ENCODE results near the gene GATA3.

GATA3 gene

DNA sequence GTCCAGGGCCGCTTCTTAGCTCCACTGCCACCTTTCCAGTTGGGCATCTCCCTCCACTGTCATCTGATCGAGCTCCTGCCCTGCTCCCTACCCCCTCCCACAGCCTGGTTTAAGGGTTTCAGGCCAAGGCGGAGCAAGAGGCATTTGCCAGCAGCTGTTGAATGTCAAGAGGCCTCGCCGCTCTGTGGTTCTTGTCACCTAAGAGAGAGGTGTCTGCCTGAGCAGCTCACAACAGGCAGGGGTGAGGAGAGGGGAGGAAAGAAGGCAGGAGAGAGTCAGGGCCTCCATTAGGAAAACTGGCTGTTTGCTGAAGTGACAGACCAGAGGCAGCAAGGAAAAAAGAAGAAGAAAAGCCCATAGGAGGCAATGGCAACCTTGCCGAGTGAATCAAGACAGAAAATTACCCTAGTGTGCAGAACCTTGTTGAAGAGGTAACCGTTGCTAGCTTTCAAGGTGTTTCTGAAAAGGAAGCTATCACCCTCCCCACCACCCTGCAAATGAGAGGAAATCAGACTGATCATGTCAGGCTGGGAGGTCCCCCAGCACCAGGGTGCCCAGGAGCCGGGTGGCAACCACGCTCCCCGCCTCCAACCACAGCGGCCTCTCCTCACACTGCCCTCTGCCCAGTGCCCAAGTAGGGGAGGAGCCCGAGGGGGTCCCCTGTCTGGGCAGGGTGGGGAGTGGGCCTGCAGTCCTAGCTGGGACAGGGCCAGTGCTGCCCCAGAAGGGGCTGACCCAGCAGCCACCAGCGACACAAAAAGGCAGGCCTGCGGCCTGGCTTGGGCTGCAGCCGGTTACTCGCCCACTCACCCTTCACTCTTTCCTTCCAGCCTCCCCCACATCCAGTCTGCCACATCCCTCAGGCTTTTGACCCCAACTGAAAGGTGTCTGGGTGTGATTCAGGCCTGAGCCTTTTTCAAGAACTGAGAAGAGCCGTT is 7.1 kb downstream of the GATA3 start:
- no peaks in the 10 kb centered on the region for H3K9me3 ChIP-seq (ENCODE audit: severe bottlenecking)
- H3K27me3 ChIP-seq (ENCODE audit: insufficient read depth, poor library complexity, severe bottlenecking): no peaks in the 10 kb centered on the region
- H3K4me1 ChIP-seq (ENCODE audit: insufficient read depth, poor library complexity, severe bottlenecking): peaks cover 8% of the 10 kb centered on the region
- no peak overlapping the region for H3K27ac ChIP-seq (ENCODE audit: poor library complexity, severe bottlenecking)
- peaks cover 59% of the 10 kb centered on the region for H3K36me3 ChIP-seq (ENCODE audit: low read depth)
- no peak for DNase-seq (ENCODE audit: low spot score)
- TF ChIP-seq, protein P1, sequence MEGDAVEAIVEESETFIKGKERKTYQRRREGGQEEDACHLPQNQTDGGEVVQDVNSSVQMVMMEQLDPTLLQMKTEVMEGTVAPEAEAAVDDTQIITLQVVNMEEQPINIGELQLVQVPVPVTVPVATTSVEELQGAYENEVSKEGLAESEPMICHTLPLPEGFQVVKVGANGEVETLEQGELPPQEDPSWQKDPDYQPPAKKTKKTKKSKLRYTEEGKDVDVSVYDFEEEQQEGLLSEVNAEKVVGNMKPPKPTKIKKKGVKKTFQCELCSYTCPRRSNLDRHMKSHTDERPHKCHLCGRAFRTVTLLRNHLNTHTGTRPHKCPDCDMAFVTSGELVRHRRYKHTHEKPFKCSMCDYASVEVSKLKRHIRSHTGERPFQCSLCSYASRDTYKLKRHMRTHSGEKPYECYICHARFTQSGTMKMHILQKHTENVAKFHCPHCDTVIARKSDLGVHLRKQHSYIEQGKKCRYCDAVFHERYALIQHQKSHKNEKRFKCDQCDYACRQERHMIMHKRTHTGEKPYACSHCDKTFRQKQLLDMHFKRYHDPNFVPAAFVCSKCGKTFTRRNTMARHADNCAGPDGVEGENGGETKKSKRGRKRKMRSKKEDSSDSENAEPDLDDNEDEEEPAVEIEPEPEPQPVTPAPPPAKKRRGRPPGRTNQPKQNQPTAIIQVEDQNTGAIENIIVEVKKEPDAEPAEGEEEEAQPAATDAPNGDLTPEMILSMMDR (IDR thresholded peaks at IDR 0.05; ENCODE audit: poor library complexity, severe bottlenecking): no peak
- H3K4me3 ChIP-seq (ENCODE audit: severe bottlenecking): no peak overlapping the region
- no peak for ATAC-seq (ENCODE audit: low read depth)

DNA sequence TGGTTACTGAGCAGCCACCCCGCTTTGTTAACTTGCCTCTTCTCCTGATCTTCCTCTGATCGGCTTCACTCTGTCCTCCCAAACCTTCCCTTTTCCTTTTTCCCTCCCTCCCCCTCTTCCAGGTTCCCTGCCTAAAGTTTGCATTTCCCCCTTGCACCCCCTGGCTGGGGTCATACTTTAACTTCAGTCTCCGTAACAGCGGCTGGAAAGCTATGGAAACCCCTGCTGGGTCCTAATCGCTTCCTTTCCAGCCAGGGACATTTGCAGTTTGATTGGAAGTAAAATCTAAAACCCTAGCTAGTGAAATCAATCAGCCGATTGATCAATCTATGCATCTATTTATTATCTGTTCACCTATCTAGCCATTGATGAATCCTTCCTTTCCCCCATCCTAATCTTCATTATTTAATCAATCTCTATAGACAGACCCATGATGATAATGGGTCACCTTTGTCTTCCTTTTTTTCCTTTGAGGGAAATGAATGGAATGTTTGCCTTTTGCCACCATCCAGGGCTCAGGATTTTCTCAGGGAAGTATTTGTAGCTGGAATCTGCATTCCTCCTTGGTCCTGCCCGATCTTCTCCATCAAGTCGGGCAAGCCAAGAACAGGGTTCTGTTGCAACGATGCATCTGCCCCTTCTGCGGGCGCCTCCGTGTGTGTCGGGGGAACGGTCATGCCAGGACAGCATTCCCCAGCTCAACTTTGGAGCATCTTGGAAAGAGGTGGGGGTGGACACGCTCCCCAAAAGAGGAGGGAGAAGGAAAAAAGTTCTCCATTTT is 8.8 kb downstream of the GATA3 start:
- H3K4me1 ChIP-seq (ENCODE audit: insufficient read depth, poor library complexity, severe bottlenecking): peaks cover 8% of the 10 kb centered on the region
- ATAC-seq (ENCODE audit: low read depth): no peak
- H3K4me3 ChIP-seq (ENCODE audit: severe bottlenecking): no peak overlapping the region
- TF ChIP-seq, protein P1 (IDR thresholded peaks at IDR 0.05; ENCODE audit: poor library complexity, severe bottlenecking): no peak
- no peak overlapping the region for H3K27ac ChIP-seq (ENCODE audit: poor library complexity, severe bottlenecking)
- no peaks in the 10 kb centered on the region for H3K9me3 ChIP-seq (ENCODE audit: severe bottlenecking)
- H3K36me3 ChIP-seq (ENCODE audit: low read depth): peaks cover 75% of the 10 kb centered on the region
- H3K27me3 ChIP-seq (ENCODE audit: insufficient read depth, poor library complexity, severe bottlenecking): no peaks in the 10 kb centered on the region
- no peak for DNase-seq (ENCODE audit: low spot score)

DNA sequence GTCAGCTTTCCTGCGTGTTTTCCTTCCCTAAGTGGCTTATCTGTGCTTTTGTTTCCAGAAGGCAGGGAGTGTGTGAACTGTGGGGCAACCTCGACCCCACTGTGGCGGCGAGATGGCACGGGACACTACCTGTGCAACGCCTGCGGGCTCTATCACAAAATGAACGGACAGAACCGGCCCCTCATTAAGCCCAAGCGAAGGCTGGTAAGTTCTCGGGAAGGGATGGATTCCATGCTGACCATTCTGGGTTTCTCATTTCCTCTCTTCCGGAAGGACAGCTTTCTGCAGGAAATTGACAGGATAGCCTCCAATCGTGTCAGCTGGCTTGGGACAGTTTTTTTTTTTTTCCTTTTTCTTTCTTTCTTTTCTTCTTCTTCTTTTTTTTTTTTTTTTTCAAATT is 9.4 kb downstream of the GATA3 start:
- Histone ChIP-seq H3K4me1 (ENCODE audit: insufficient read depth, poor library complexity, severe bottlenecking) (peaks cover 8% of the 10 kb centered on the region), H3K36me3 (ENCODE audit: low read depth) (peaks cover 74% of the 10 kb centered on the region), H3K9me3 (ENCODE audit: severe bottlenecking) (no peaks in the 10 kb centered on the region), H3K4me3 (ENCODE audit: severe bottlenecking) (no peak overlapping the region), H3K27me3 (ENCODE audit: insufficient read depth, poor library complexity, severe bottlenecking) (no peaks in the 10 kb centered on the region), H3K27ac (ENCODE audit: poor library complexity, severe bottlenecking) (no peak overlapping the region)
- TF ChIP-seq, protein P1 (IDR thresholded peaks at IDR 0.05; ENCODE audit: poor library complexity, severe bottlenecking): no peak
- ATAC-seq (ENCODE audit: low read depth) (no peak), DNase-seq (ENCODE audit: low spot score) (no peak)

DNA sequence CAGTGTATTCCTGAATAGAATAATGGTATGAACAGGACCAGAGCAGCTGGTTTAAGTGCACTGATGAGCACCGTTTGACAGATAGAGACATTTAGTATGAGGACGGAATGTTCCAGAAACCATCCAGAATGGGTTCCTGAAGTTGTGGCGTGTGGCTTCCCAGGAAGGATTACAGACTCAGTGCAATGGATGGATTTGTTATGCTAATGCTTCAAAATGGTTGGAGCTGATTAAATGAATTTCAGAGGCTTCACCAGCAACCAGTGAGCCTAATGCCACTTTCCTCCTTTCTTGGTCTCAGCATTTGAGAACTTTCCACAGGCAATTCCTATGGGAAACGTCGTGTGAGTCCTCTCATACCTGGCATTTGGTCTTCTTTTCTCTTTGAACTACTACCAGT is 9.9 kb downstream of the GATA3 start:
- H3K36me3 ChIP-seq (ENCODE audit: low read depth): peaks cover 74% of the 10 kb centered on the region
- H3K27me3 ChIP-seq (ENCODE audit: insufficient read depth, poor library complexity, severe bottlenecking): no peaks in the 10 kb centered on the region
- TF ChIP-seq, protein P1 (IDR thresholded peaks at IDR 0.05; ENCODE audit: poor library complexity, severe bottlenecking): no peak
- H3K27ac ChIP-seq (ENCODE audit: poor library complexity, severe bottlenecking): no peak overlapping the region
- ATAC-seq (ENCODE audit: low read depth): no peak
- H3K9me3 ChIP-seq (ENCODE audit: severe bottlenecking): no peaks in the 10 kb centered on the region
- H3K4me1 ChIP-seq (ENCODE audit: insufficient read depth, poor library complexity, severe bottlenecking): peaks cover 8% of the 10 kb centered on the region
- H3K4me3 ChIP-seq (ENCODE audit: severe bottlenecking): no peak overlapping the region
- DNase-seq (ENCODE audit: low spot score): no peak

Data from RWPE2 (cell line).